ENCODE measurements around the gene EEF2KMT.
"Not testable (repeated sequence)": the region's sequence is repeated elsewhere in the genome, so short reads cannot be mapped to it uniquely, and the experiment has no call there.

Gene EEF2KMT, protein sequence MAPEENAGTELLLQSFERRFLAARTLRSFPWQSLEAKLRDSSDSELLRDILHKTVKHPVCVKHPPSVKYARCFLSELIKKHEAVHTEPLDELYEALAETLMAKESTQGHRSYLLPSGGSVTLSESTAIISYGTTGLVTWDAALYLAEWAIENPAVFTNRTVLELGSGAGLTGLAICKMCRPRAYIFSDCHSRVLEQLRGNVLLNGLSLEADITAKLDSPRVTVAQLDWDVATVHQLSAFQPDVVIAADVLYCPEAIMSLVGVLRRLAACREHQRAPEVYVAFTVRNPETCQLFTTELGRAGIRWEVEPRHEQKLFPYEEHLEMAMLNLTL

DNA sequence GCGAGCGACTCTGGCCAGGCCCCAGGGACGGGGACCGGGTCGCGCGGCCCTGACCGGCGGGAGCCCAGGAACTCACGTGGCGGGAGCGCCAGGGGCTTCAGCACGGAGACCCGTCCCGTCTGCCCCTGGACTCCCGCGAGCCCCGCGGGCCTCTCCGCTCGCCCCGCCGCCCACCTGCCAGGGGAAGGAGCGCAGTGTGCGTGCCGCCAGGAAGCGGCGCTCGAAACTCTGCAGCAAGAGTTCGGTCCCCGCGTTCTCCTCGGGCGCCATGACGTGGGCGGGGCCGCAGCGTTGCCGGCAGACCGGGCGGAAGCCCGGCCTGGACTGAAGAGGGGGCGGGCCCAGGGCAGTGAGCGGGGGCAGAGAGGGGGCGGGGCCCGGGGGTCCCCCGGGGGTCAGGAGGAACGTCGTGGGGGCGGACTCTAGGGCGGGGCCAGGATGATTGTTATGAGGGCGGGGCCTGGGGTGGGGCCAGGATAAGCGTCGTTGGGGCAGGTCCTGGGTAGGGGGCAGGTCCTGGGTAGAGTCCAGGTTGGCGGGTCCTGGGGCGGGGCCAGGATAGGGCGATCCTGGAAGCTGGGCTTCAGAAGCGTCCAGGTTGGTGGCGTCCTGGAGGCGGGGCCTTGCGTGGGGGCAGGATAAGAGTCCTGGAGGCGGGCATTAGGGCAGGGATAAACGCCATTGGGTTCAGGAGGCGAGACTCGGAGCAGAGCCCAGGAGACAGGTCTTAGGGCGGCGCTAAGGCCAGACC, at the start of gene EEF2KMT:
Gene EEF2KMT, minus strand, starts transcription at position 326 of the 751 bp plus-strand sequence. Its CDS starts 56 bp downstream, at position 270.
- DNase-seq (ENCODE audit: low read depth): peak; percentile 96

DNA sequence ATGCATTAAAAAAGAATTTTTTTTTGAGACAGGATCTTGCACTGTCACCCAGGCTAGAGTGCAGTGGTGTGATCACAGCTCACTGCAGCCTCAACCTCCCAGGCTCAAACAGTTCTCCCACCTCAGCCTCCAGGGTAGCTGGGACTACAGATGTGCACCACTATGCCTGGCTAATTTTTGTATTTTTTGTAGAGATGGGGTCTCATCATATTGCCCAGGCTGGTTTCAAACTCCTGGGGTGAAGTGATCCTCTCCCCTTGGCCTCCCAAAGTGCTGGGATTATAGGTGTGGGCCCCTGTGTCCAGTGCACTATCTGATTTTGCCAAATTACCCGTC, 47.0 kb upstream of the EEF2KMT start:
- DNase-seq (ENCODE audit: low read depth): not testable (repeated sequence)

DNA sequence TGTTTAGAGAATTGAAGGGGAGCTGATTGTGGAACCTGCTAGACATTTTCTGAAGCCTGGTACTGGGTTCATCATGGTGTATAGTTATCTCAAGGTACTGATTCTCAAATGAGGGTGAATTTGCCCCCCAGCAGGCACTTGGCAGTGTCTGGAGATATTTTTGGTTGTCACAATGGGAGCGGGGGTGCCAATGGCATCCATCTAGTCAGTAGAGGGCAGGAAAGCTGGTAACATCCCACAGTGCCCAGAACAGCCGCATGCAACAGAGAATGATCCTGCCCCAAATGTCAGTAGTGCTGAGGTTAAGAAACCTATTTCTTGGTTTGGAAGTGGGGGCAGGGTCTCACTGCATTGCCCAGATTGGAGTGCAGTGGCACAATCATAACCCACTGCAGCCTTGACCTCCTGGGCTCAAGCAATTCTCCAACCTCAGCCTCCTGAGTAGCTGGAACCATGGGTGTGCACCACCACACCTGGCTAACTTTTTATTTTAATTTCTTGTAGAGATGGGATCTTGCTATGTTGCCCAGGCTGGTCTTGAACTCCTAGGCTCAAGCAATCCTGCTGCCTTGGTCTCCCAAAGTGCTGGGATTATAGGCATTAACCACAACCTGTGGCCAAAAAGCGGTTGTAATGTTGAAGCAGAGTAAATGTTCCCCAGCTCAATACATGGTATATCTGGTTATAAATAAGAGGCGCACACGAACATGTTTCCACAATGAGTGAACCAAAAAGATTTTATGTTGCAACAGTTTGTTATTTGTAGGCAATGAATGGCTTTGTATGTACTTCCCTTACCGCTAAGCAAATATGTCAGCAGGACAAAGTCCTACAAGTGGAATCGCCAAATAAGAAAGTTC, 46.4 kb upstream of the EEF2KMT start:
- no peak for DNase-seq (ENCODE audit: low read depth)

DNA sequence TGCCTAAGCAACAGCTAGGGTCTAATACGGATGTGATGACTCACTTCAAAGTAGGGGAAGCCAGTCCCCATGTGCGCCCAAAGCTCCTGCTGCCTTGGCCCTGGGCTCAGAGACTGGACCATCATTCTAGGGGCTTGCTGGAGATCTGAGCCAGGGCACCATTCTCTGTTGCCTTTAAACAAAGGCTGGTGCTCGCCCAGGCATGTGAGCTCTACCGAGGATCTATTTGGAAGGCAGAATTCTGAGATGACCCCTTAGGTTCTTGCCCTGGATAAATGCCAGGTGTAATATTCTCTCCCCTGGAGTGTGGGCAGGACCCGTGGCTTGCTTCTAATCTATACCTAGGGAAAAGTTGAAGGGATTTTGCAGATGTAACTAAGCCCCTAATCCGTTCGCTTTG, 42.6 kb upstream of the EEF2KMT start:
- DNase-seq (ENCODE audit: low read depth): not testable (repeated sequence)

DNA sequence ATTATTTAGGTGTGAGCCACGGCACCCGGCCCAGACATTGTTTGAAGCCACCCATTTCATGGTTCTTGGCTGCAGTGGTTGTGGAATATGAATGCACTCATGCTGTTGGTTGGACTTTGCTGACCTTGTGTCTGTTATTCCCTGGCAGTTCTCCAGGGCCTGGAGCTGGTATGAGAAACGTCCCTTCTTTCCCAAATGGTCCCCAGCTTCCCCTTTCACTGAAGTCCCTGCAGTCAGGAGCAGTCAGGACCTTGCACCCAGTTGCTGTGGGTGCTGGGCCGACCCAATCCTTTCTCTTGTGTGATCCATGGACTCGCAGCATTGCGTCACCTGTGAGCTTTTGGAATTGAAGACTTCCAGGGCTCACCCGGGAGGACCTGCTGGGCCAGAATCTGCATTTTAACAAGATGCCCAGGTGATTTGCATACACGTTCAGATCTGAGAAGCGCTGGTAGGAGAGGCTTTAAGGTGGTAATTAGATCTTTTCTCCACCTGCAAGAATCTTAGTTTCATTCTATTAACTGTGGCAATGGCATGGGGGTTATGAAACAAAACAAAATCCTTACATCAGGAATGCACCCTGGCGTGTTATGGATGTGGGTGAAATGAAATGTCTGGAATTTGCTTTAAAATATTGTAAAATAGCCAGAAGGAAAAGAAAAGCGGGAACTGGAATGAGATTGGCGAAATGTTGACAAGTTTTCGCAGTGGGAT, 37.3 kb upstream of the EEF2KMT start:
- DNase-seq (ENCODE audit: low read depth): not testable (repeated sequence)

DNA sequence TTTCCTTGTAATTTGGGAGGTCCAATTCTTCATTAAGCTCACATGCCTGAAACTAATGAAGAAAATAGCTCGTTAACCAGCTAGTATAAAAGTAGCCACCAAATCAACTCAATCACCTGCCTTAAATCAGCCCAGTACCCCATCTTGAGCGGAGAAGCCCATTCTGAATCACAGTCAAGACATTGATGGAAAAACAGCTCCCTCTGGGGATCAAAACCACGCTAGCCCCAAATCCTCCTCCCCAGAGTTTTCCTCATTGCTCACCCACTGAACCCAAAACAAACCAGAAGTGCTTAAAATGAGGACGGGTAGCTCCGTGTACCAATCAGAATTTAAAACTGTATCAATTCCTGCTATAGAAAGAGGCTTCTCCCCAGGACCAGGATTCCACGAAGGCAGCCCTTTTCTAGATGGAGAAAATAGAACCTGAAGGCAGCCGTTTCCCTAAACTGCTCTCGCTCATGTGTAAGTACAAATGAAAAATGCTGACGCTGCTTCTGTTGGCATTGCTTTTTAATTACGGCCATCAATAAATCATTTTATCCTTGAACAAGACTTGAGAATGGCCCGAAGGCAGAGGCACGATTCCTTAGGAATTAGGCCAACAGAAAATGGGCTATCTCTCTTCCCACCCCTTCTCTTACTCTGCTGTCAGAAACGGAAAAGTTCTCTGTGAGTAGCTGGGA, 35.5 kb upstream of the EEF2KMT start:
- DNase-seq (ENCODE audit: low read depth): not testable (repeated sequence)

DNA sequence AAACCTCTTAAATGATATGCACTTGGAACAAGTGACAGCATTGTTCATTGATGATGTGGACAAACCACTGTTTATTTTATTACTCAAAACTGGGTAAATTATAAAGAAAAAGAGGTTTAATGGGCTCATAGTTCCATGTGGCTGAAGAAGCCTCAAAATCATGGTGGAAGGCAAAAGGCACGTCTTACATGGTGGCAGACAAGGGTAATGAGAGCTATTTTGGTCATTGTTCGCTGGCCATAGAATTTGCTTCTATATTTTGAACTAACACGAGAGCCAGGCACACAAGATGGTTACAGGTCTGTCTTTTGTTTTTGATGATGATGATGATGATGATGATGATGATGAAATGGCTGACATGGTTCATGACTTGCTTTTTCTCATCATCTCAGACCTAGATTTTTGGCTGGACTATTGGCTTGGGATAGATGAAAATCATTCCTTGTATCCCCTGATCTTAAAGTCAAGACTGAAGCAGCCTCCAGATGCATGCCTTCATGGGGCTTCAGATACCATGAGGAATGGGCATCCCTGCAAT, 33.9 kb upstream of the EEF2KMT start:
- DNase-seq (ENCODE audit: low read depth): not testable (repeated sequence)

DNA sequence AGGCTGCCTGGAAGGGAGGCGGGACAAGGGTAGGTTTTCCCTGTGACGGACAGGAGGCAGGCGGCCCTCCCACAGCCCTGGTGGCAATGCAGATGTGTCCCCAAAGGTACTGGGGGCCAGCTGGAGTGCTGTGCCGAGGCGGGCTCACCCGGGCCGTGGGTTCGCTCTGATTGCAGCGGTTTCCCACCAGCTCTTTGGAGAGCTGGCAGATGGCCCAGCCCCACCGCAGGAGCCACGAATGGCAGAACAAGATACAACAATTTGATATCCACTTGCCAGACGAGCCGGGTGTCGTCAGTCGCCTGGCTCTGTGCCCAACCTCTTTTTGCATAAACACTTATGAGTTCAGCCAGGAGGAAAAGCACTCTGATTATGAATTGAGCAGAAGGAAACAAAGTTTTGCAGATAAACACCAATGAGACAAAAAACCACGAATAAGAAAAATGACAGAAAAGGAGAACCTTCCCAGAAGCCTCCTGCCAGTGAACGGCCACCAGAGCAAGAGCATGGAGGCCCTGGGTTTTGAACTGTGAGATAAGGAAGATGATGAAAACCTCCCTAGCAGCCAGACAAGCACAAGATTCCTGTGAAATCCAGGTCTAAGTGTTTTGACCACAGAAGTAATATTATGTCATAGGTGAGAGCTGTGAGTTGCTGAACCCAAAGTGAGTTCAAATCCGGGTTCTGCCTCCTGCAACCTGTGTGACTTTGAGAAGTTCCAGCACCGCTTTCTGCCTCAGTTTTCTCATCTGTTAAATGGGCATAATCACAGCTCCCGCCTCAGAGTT, 19.9 kb upstream of the EEF2KMT start:
- DNase-seq (ENCODE audit: low read depth): not testable (repeated sequence)

DNA sequence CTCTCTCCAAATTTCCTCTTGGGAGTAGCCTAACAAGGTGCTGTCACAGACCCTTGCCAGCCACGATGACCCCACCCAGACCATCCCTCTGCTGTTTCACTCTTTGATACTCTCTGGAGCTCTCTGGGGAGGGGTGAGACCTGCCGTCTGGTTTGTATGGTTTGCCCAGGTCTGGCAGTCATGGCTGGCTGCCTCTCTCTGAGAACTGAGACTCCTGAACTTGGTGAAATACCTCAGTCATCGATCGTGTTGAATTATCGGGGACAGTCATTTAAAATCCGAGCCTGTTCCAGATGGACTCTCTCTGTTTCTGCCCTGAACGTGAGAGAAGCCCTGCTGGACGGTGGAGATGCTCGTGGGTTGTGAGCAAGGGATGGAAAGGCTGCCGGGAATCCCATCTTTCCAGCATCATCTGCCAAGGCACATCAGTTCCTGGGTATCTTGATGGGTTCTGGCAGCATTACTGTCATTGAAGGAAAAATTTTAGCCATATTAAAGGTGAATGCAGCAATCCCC, 19.2 kb upstream of the EEF2KMT start:
- DNase-seq (ENCODE audit: low read depth): not testable (repeated sequence)

DNA sequence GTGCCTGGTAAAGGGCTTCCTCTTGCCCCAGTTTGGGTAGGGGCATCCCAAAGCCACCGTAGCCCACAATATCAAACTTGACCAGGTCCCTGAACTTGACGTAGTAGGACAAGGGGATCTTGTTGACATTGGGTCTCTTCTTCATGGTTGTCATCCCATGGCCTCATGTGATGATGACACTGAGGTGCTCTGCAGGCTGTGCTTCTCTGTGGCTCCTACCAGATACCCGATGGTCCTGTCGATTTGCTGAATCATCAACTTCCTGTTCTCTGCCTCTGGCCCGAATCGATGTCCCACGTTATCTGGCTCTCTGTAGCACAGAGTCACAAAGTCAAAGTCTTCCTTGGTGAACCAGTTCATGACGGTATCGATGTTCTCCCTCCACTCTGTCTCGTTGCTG, 13.3 kb upstream of the EEF2KMT start:
- not testable (repeated sequence) for DNase-seq (ENCODE audit: low read depth)

DNA sequence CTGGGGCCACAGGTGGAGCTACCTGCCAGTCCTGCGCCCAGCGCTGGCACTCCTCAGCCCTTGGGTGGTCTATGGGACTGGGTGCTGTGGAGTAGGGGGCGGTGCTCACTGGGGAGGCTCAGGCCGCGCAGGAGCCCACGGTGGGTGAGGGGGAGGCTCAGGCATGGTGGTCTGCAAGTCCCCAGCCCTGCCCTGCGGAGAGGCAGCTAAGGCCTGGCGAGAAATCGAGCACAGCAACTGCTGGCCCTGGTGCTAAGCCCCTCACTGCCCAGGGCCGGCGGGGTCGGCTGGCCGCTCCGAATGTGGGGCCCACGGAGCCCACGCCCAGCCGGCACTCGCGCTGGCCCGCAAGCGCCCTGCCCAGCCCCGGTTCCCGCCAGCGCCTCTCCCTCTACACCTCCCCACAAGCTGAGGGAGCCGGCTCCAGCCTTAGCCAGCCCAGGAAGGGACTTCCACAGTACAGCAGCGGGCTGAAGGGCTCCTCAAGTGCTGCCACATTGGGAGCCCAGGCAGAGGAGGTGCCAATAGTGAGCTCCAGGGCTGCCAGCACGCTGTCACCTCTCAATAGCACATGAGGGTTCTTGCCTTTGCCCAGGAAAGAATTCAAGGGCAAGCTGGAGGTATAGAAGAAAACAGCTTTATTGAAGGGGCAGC, 11.0 kb upstream of the EEF2KMT start:
- no peak for DNase-seq (ENCODE audit: low read depth)

DNA sequence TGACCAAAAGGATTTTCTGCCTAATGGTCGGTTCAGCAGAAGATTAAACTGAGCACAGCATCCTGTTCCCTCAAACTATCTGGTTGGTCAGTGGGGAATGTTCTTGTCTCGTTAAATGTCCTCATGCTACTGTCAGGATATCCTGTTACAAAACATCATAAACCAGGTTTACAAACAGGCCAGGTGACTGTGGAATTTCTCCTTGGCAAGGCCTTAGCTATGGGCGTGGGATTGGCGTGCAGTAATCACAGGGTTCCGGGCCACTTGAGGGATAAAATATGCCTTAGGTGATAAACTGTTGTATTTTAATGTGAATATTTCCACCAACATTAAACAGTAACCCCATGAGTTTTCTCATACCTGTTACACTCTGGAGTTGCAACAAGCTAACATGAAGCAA, 7.4 kb upstream of the EEF2KMT start:
- DNase-seq (ENCODE audit: low read depth): not testable (repeated sequence)

DNA sequence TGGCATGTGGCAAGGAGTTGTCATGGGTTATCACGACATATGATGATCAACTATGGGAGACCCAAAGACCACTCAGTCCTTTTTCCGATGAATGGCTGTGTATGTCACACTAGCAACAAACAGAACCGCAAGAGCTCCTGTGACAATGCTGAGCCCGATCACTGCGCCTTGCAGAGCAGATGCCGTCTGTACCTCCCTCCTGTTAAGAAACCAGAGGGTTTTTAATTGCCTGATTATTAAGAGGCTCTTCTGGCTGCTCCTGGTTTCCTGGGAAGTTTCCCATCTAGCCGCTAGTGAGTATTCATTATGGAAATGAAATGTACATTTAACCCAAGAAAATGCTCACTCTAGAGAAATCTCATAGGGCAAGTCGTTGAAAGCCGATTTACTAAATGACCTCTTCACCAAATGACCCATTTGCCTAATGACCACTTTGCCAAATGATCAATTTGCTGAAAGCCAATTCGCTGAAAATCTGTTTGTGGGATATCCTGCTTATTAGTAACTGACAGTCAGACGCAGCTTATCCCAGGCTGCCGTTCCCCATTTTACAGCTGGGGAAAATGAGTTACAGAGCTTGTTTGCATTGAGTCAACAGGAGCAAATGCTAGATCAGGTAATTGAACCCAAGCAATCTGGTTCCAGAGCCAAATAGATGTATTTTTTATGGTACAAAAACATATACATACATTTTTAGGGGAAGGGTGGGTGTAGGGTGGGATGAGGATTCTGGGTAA, 5.9 kb upstream of the EEF2KMT start:
- DNase-seq (ENCODE audit: low read depth): not testable (repeated sequence)

DNA sequence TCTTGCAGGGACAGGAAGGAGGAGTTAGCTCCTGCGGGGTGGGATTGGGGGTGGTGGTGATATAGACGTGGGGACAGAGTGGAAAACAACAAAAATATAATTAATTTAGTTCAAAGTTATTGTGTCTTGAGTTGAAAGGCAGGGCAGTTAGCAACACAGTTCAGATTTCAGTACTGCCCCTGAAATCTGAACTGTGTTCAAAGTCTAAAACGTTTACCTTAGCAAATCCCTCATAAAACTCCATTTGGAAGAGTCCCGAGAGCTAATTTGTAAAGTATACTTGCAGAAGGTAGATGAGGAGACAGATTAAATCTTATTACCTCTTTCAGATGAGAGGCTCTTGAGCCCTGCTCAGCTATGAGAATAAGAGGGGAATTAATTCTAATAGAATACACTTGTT, 1.6 kb upstream of the EEF2KMT start:
- DNase-seq (ENCODE audit: low read depth): not testable (repeated sequence)

DNA sequence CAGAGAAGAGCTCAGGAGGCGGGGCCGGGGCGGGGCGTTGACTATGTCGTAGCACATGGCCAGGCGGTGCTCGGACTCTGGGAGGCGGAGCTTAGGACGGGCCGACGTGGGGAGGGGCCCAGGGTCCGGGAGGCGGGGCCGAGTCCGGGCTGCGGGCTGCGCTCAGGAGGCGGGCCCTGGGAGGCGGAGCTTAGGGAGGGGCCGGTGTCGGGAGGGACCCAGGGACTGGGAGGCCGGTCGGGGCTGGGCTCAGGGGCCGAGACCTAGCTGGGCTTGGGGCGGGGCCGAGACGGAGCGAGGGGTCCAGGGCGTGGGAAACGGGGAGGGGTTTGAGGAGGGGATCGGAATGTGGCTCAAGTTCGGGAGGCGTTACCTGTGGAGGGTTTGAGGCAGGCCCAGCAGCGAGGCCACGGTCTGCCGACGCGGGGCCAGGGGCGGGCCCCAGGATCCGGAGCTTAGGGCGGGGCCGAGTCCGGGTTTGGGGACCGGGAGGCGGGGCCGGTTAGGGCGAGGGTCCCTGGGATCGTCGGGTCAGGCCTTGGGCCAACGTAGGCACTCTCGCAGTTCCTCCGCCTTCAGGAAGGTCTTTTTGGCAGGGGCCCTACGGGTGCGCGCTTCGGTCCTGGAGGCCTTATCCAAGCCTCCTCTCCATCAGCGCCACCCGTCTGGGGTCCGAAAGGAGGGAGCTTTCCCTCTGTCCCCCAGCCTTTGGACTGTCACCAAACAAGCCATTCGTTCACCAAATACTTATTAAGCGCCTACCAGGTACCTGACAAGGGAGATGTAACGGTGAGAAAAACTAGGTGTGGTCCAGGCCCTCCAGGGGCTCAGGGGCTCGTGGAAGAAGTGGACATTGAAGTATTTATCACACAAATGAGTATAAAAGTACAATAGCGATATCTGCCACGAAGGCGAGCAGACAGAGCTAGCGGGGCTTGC, 895 bp upstream of the EEF2KMT start:
- DNase-seq (ENCODE audit: low read depth): not testable (repeated sequence)

DNA sequence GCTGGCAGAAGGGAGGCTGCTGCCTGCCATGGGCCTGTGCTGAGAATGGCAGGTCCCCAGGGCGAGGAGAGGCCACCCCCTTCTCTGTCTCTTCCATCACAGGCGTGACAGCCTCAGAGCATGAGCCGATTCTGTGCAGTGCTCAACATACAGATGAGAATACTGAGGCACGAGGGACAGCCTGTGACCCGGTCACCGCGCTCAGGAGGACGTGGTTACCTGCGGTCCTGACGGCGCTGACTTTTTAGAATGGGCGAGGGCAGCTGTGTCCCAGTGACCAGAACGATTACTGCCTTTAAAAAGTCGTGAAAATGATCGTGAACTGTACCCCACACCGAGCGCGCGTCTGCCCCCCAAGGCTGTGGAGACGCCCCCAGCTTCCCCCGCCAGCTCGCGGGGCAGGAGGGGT, 530 bp downstream of the EEF2KMT start:
- DNase-seq (ENCODE audit: low read depth): not testable (repeated sequence)

DNA sequence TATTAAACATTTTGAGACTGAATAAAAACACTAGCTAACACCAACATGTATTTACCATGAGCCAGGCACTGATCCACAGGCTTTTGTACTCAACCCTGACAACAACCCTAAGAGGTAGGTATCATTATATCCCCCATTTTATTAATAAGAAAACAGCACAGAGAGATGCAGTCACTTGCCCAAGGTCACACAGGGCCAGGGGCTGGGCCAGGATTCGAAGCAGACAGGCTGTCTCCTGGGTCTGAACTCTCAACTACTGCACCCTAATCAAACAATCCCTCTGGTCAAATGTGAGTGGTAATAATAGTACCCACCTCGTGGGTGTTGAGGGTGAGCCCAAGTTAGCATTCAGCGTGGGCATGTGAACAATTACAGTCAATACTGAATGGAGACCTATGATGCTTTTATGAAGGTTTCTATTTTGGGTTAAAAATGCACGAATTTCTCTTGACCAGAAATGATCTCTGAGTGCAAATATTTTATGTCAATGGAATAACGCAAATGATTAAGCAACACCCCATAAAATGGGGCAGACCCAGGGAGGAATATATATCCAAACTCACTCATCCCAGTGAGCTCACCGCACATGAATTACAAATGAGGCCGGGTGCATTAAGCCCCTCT, 1.0 kb downstream of the EEF2KMT start:
- DNase-seq (ENCODE audit: low read depth): not testable (repeated sequence)

All from GM04503 (cell line).